NCI-H2081 (cell line): ENCODE data around the gene MIA.
"Not testable (repeated sequence)": the region's sequence is repeated elsewhere in the genome, so short reads cannot be mapped to it uniquely, and the experiment has no call there.

ENCODE experiments used
- DNase-seq, 2 experiments: peaks; one replicate each; lab custom pipeline; 2025; lab: John Stamatoyannopoulos, UW

The MIA gene

GRCh38 chr19:40774916-40775631, at the start of gene MIA:
Gene MIA (plus strand): TSS chr19:40775521. CDS start chr19:40775543, 22 bp downstream.
- DNase-seq, result no peak

- DNase-seq, result no peak
Observed at GRCh38 chr19:40726279-40726678, 49.0 kb upstream of the MIA start.

- not testable (repeated sequence) for DNase-seq
Observed at GRCh38 chr19:40730065-40730464, 45.3 kb upstream of the MIA start.

- DNase-seq, result not testable (repeated sequence)
Observed at GRCh38 chr19:40732304-40732703, 43.0 kb upstream of the MIA start.

GRCh38 chr19:40733149-40733548, 42.2 kb upstream of the MIA start:
- no peak for DNase-seq

GRCh38 chr19:40735013-40735771, 40.1 kb upstream of the MIA start:
- DNase-seq, result no peak

GRCh38 chr19:40736661-40737060, 38.7 kb upstream of the MIA start:
- DNase-seq, result no peak

- DNase-seq, result no peak
Observed at GRCh38 chr19:40737102-40737644, 38.1 kb upstream of the MIA start.

- DNase-seq, result no peak
Observed at GRCh38 chr19:40739030-40739839, 36.1 kb upstream of the MIA start.

GRCh38 chr19:40739871-40740703, 35.2 kb upstream of the MIA start:
- DNase-seq, result no peak

GRCh38 chr19:40740747-40741146, 34.6 kb upstream of the MIA start:
- no peak for DNase-seq

- DNase-seq, result no peak
Observed at GRCh38 chr19:40741527-40742390, 33.6 kb upstream of the MIA start.

- no peak for DNase-seq
Observed at GRCh38 chr19:40742477-40742876, 32.8 kb upstream of the MIA start.

GRCh38 chr19:40742886-40743285, 32.4 kb upstream of the MIA start:
- DNase-seq, result no peak

- DNase-seq, result no peak
Observed at GRCh38 chr19:40743926-40744325, 31.4 kb upstream of the MIA start.

GRCh38 chr19:40744554-40745401, 30.5 kb upstream of the MIA start:
- no peak for DNase-seq

- DNase-seq, result no peak
Observed at GRCh38 chr19:40745402-40745780, 29.9 kb upstream of the MIA start.

- DNase-seq, result no peak
Observed at GRCh38 chr19:40747536-40747935, 27.8 kb upstream of the MIA start.

GRCh38 chr19:40750058-40750873, 25.1 kb upstream of the MIA start, which contains the start of gene ACTMAP:
Gene ACTMAP (minus strand): TSS chr19:40750477. CDS start chr19:40749803, 674 bp downstream.
- DNase-seq, result peak; percentile 99 to 100
